GM21825 (cell line): ENCODE results near the gene NDUFB4.
"Not testable (repeated sequence)": the region's sequence is repeated elsewhere in the genome, so short reads cannot be mapped to it uniquely, and the experiment has no call there.

Source experiments
- ATAC-seq: cut with Tn5 transposase; IDR thresholded peaks from one replicate; pipeline ENCODE4 v1.9.1; 2021; ENCODE audit warnings: mild to moderate bottlenecking, moderate library complexity; ENCODE audit not compliant: unreplicated experiment

The NDUFB4 gene

GRCh38 chr3:120636795-120637401 lies 40.8 kb downstream of the NDUFB4 start:
- ATAC-seq = no peak

GRCh38 chr3:120637851-120638559 lies 41.9 kb downstream of the NDUFB4 start:
- ATAC-seq = no peak

GRCh38 chr3:120638820-120639219 lies 42.7 kb downstream of the NDUFB4 start:
- ATAC-seq = not testable (repeated sequence)

- ATAC-seq = no peak
Observed at GRCh38 chr3:120640231-120640630, 44.1 kb downstream of the NDUFB4 start.

GRCh38 chr3:120641696-120642246 lies 45.6 kb downstream of the NDUFB4 start:
- ATAC-seq = no peak

GRCh38 chr3:120642368-120642948 lies 46.3 kb downstream of the NDUFB4 start:
- no peak for ATAC-seq

GRCh38 chr3:120645083-120645845 lies 49.1 kb downstream of the NDUFB4 start:
- ATAC-seq = no peak

DNA sequence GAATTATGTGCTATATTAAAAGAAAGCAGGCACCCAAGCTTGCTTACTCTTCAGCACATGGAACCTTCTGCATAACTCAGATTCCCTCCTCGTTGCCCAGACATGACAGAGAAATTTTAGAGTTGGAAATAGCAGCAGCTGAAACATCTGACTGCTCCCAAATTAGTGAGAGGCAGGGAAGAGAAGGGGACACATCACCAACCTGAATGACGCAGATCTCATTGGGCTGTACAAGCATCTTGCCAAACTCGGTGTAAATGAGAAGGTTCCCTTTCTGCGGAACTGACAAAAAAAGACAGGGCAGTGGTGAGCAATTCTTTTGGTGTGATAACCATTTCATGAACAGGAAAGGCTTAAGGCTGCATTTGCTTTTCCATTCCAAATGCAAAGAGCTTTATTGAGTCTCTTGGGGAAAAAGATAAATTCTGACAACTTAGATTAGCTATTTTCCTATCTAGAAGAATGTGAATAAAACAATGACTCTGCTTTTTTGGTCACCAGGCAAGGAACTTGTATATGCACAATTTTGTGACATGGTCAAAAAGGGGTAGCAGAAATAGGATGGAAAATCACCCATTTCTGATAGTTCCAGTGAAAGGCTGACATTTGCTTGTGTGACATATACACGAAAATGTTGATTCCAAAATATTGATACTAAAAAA lies 50.8 kb downstream of the NDUFB4 start:
- no peak for ATAC-seq

DNA sequence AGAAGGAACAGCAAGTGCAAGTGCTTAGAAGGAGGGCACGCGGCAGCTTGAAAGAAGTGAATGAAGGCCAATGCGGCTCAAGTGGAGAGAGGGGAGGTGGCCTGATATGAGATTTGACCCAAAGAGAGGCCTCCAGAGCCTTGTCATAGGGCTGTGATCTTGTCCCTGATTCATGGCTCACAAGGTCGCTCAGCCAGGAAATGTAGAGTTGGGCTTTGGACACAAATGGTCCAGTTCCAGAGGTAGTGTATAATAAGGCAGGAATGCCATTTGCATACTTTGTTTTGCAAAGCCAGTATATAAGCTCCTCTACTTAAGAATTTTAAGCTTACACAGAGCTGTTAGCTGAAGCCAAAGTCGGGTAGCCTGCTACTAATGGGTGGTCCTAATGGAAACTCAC lies 52.2 kb downstream of the NDUFB4 start:
- no peak for ATAC-seq

DNA sequence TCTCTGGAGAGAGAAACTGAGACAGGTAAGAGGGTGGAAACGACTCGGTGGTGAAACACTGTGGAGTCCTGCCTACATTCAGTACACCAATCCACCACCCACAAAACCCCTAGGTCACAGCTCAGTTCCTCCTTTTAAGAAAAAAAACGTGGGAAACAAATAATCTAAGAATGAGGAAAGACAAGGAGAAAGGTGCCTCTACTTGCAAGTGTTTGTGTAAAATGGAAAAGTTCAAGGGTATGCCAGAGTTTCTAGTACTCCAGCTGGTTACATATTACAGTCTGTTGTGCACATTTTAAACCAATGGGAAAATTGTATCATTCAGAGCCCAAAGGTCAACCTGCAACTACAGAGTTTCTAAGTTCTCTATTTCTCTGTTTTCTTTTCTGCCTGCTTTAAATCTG lies 53.7 kb downstream of the NDUFB4 start:
- no peak for ATAC-seq

DNA sequence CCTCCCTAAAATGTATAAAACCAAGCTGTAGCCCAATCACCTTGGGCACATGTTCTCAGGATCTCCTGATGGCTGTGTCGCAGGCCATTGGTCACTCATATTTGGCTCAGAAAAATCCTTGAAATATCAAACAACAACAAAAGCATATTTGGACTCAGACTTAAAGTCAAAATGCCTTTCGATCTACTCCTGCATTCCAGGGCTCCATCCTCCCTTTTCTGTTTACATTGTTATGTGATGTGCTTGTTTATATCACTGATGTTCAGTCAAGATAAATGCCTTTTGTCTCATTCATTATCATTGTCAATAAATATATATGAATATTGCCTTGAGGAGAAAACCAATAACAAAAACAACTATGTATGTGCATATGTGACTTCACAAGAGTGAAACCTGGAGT lies 54.2 kb downstream of the NDUFB4 start:
- ATAC-seq = no peak
